Measurements from ENCODE around the gene MMP13. TPM values are rescaled to one million over a fixed set of nuclear protein-coding genes. Genes with fewer than 3 reads are reported as not detected.

MMP13 gene
- total RNA-seq, 1 donor from 2014 or later = not detected

DNA sequence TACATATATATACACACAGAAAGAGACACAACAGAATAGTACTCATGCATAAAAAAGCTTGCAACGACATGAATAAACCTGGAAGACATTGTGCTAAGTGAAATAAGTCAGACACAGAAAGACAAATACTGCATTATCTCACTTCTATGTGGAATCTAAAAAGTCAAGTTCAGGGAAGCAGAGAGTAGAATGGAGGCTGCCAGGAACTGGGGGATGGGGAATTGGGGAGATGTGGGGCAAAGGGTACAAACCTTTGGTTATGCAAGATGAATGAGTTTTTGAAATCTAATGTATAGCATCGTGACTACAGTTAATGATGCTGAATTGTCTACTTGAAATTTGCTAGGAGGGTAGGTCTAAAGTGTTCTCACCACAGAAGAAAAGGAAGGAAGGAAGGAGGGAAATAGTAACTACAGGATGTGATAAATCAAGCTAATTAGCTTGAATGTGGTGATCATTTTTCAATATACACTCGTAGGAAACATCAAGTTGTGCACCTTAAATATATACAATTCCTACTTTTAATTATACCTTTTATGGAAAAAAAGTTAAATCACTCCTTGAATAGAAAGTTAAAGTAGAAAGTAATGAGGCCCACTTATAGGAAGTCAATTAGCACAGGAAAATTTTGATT lies 33.8 kb downstream of the MMP13 start:
- Histone ChIP-seq H3K27me3 (ENCODE audit: control insufficient read depth, insufficient read depth, low read length) (no peaks in the 10 kb centered on the region), H3K36me3 (ENCODE audit: control insufficient read depth, insufficient read depth, low read length) (no peaks in the 10 kb centered on the region), H3K4me3 (ENCODE audit: low read depth, low read length) (no peak overlapping the region)
- TF ChIP-seq, protein P1, sequence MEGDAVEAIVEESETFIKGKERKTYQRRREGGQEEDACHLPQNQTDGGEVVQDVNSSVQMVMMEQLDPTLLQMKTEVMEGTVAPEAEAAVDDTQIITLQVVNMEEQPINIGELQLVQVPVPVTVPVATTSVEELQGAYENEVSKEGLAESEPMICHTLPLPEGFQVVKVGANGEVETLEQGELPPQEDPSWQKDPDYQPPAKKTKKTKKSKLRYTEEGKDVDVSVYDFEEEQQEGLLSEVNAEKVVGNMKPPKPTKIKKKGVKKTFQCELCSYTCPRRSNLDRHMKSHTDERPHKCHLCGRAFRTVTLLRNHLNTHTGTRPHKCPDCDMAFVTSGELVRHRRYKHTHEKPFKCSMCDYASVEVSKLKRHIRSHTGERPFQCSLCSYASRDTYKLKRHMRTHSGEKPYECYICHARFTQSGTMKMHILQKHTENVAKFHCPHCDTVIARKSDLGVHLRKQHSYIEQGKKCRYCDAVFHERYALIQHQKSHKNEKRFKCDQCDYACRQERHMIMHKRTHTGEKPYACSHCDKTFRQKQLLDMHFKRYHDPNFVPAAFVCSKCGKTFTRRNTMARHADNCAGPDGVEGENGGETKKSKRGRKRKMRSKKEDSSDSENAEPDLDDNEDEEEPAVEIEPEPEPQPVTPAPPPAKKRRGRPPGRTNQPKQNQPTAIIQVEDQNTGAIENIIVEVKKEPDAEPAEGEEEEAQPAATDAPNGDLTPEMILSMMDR (IDR thresholded peaks at IDR 0.05; ENCODE audit: insufficient read depth, low read length, severe bottlenecking) = no peak
- DNase-seq (ENCODE audit: low read depth) (no peak), FAIRE-seq (no peak)

- DNase-seq (ENCODE audit: low read depth) (no peak), FAIRE-seq (no peak)
- TF ChIP-seq, protein P1 (IDR thresholded peaks at IDR 0.05; ENCODE audit: insufficient read depth, low read length, severe bottlenecking) = no peak
- H3K4me3 ChIP-seq (ENCODE audit: low read depth, low read length) = no peak overlapping the region
- no peaks in the 10 kb centered on the region for H3K27me3 ChIP-seq (ENCODE audit: control insufficient read depth, insufficient read depth, low read length)
- H3K36me3 ChIP-seq (ENCODE audit: control insufficient read depth, insufficient read depth, low read length) = no peaks in the 10 kb centered on the region
These were observed 35.3 kb downstream of the MMP13 start for GRCh38 chr11:102920118-102920684.

DNA sequence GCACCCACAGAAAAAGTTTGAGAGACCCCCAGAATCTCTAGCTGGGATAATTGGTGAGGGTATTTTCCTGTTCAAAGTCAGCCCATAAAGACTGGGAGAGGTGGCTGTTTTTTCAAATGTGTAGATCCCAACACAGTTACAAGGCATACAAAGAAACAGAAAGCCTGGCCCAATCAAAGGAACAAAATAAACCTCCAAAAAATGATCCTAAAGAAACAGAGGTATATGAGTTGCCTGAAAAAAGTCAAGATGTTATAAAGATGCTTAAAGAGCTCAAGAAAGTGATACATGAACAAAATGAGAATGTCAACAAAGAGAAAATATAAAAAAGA lies 40.5 kb downstream of the MMP13 start:
- FAIRE-seq (no peak), DNase-seq (ENCODE audit: low read depth) (no peak)
- H3K36me3 ChIP-seq (ENCODE audit: control insufficient read depth, insufficient read depth, low read length) = no peaks in the 10 kb centered on the region
- TF ChIP-seq, protein P1 (IDR thresholded peaks at IDR 0.05; ENCODE audit: insufficient read depth, low read length, severe bottlenecking) = no peak
- no peaks in the 10 kb centered on the region for H3K27me3 ChIP-seq (ENCODE audit: control insufficient read depth, insufficient read depth, low read length)
- H3K4me3 ChIP-seq (ENCODE audit: low read depth, low read length) = no peak overlapping the region

DNA sequence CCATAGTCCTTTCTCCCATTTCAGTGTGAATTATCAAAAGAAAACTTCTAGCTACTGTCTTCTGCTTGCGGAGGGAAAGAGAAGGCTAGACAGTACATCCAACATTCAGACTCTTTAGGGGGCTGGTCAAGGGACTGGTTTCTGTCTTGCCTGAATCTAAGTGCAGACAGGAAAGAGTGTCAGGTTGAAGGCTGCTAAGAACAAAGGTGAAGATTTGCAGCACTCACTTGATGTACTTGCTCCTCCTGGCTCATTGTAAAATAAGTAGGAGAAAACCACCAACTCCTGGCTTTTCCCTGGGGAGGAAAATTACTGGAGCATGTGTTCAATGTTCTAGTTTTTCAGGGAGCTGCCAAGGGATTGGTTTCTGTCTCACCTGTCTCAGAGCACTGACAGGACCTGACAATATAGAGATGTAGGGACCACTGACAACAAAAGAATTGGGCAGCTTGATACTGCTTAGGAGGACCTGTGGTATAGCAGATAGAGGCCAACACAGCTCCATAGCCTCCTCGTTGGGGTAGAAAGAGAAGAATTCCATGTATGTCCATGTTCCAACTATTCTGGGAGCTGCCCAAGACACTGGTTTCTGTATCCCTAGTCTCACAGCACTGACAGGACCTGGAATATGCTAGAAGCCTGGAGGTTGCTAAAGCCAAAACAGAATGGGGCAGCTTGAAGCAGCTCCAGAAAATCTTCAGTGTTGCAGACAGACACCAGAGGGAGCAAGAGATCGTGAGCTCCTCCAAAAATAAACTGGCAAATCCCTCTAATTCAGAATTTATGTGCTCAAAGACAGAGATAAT lies 41.1 kb downstream of the MMP13 start:
- FAIRE-seq = peak; percentile 55
- Histone ChIP-seq H3K27me3 (ENCODE audit: control insufficient read depth, insufficient read depth, low read length) (no peaks in the 10 kb centered on the region), H3K4me3 (ENCODE audit: low read depth, low read length) (no peak overlapping the region), H3K36me3 (ENCODE audit: control insufficient read depth, insufficient read depth, low read length) (no peaks in the 10 kb centered on the region)
- TF ChIP-seq, protein P1 (IDR thresholded peaks at IDR 0.05; ENCODE audit: insufficient read depth, low read length, severe bottlenecking) = peak; percentile 79
- DNase-seq (ENCODE audit: low read depth) = peak; percentile 55

DNA sequence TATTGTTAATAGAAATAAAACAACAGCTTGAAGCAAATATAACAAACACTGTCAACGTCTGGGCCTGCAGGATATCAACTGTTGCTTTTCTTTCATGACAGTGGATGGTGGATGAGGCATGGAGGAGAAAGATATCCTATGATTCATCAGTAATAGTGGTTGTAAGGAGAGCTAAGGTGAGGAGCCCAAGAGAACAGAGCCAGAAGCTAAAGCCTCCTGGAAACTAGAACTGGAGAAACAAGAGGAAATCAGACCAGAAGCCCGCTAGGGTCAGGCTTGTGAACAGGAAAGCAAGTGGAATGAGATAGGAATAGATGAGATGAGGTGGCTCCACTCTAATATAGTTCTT lies 43.1 kb downstream of the MMP13 start:
- DNase-seq (ENCODE audit: low read depth) (peak; percentile 69), FAIRE-seq (no peak)
- no peak overlapping the region for H3K4me3 ChIP-seq (ENCODE audit: low read depth, low read length)
- H3K36me3 ChIP-seq (ENCODE audit: control insufficient read depth, insufficient read depth, low read length) = no peaks in the 10 kb centered on the region
- no peaks in the 10 kb centered on the region for H3K27me3 ChIP-seq (ENCODE audit: control insufficient read depth, insufficient read depth, low read length)
- TF ChIP-seq, protein P1 (IDR thresholded peaks at IDR 0.05; ENCODE audit: insufficient read depth, low read length, severe bottlenecking) = no peak
